HL-60 (cell line): Measurements from ENCODE around the gene FUT9.

Experiments
- GABPA ChIP-seq: IDR thresholded peaks from 2 replicates; pipeline ENCODE4 v1.6.1; 2012; ENCODE audit warnings: low read depth
- POLR2AphosphoS5 ChIP-seq: IDR thresholded peaks from 2 replicates; pipeline ENCODE4 v1.6.1; 2012; ENCODE audit warnings: low read depth
- REST ChIP-seq: IDR thresholded peaks from 2 replicates; pipeline ENCODE4 v1.6.1; 2012; ENCODE audit warnings: low read depth; ENCODE audit not compliant: insufficient replicate concordance
- SPI1 ChIP-seq: IDR thresholded peaks from 2 replicates; pipeline ENCODE4 v1.6.1; 2012; ENCODE audit warnings: low read depth, mild to moderate bottlenecking, borderline replicate concordance
- TF ChIP-seq, protein P1 (sequence below): IDR thresholded peaks from one replicate; pipeline ENCODE4 v1.5.1; 2011; ENCODE audit warnings: low read length, control low read depth, inconsistent platforms; ENCODE audit not compliant: insufficient read depth

- TF ChIP-seq, protein P1, sequence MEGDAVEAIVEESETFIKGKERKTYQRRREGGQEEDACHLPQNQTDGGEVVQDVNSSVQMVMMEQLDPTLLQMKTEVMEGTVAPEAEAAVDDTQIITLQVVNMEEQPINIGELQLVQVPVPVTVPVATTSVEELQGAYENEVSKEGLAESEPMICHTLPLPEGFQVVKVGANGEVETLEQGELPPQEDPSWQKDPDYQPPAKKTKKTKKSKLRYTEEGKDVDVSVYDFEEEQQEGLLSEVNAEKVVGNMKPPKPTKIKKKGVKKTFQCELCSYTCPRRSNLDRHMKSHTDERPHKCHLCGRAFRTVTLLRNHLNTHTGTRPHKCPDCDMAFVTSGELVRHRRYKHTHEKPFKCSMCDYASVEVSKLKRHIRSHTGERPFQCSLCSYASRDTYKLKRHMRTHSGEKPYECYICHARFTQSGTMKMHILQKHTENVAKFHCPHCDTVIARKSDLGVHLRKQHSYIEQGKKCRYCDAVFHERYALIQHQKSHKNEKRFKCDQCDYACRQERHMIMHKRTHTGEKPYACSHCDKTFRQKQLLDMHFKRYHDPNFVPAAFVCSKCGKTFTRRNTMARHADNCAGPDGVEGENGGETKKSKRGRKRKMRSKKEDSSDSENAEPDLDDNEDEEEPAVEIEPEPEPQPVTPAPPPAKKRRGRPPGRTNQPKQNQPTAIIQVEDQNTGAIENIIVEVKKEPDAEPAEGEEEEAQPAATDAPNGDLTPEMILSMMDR: no peak
- TF ChIP-seq POLR2AphosphoS5 (no peak), SPI1 (no peak), REST (no peak), GABPA (no peak)
Observed at GRCh38 chr6:96162711-96163120, 146.9 kb downstream of the FUT9 start.
